ENCODE data around the gene TFE3.
A peak's percentile ranks its signal among the peaks of the same experiment; 100 is the strongest.
"Not testable (repeated sequence)": the region's sequence is repeated elsewhere in the genome, so short reads cannot be mapped to it uniquely, and the experiment has no call there.

Gene TFE3

DNA sequence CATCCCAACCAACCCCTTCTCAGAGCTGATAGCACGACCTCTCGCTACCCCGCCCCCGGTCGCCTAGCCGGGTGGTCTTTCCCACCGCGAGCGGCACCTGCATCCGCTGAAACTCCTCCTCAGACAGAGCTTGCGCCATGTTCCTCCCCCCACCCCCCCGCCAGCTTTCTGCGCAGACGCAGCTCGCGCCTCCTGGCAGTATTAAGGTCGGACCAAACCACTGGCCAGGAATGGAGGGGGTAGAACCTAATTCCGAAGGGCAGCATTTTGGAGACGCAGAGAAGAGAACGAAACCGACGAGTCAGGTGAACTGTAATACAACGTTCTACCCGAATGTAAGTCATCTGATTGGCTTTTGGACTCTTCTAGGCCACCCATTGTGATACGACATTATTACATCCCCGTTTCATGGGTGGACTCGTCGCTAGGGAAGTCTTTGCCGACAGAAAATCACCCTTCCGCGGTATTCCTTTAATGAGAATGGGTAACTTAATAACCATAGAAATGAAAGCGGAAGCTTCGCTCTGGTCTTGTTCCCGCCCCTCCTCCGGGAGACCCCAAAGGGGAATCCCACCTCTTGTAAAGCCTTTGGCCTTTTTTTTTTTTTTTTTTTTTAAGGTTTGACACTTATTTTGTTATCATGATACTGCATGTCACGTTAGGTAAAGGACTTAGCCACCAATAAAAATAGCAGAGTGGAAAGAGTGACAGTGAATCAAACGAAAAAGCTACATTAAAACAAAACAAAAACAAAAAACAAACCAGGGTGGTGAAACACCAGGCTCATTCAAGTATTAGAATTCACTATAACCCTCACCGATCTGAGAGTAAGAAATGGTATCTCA, 40.8 kb downstream of the TFE3 start, which contains the start of gene GRIPAP1:
Gene GRIPAP1 (minus strand): TSS at position 174 of the 845 bp plus-strand sequence. CDS start 35 bp downstream, at position 139.
- DNase-seq, result peak; percentile 1 to 95 (median 43)

DNA sequence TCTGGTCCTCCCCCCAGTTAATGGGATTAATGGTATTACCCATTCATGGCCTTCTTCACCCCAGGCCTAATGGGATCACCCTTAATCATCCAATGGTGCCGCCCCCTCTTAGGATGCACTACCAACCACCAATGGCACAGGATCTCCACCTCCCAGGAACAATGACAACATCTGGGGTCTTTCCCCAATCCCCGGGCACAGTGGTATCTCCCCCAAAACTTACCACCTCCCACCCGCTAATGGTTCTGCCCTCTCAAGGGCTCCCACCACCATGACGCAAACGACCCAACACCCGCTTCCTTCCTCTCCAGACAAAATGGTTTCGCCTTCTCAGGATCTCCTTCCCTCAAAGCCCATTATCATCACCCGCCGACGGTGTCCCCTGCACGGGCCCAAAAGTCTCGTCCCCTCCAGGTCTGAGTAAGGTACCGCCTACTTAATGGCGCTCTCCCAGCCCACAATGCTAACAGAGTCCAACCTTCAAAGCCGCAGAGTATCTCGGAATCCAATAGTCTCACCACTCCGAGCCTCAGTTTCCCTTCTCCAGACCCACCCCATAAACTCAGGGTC, 41.6 kb downstream of the TFE3 start:
- DNase-seq, result peak in 13 of 51 donors; percentile 1 to 37 (median 5)

DNA sequence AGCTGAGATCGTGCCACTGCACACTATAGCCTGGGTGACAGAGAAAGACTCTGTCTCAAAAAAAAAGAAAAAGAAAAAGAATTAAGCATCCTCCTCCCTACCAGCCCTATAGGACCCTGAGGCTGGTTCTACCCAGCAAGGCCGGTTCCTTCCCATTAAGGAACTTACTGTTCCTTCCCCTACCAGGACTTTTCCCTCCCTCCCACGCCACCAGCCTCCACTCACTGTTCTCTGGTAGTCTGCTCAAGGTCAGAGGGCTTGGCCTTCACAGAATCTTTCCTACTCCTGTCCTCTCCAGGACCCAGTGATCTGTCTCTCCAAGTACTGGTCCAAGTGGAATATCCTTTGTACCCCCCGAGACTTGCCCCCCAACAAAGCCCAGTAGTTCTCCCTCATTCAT, 42.5 kb downstream of the TFE3 start:
- no peak for DNase-seq

DNA sequence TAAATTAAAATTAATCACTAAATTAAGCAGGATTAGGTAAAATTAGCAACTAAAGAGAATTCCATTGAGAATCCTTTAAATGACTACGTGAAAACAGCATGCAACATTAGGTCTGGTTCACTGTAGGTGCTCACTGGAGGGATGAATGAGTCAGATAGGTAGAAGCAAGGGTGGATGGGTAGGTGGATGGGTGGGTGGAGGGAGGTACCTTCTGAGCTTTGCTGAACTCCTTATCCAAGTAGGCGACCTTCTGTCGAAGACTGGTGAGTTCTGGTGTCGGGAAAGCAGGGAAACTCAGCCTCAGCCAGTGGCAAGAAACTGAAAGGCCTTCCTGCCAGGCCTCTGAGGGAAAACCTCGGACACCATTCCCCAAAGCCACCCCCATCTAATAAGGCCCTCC, 44.1 kb downstream of the TFE3 start:
- peak in 2 of 51 donors; percentile 0 to 7 for DNase-seq

DNA sequence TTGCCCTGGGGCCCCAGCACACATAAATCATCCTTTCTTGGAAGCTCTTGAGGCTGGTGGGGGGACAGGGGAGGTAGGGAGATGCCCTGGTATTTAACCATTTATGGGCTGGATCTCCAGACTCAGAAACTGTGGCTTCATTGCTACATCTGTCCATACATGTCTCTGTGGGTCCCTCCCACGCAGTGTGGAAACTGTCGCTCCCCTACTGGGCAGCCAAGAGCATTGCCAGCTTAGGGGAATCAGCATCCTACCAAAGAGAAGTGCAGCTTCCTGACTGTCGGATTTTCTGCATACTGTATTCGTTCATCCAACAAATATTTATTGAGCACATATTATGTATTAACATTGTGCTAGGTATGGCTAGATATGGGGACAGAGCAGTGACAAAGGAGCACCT, 44.8 kb downstream of the TFE3 start:
- DNase-seq, result no peak

DNA sequence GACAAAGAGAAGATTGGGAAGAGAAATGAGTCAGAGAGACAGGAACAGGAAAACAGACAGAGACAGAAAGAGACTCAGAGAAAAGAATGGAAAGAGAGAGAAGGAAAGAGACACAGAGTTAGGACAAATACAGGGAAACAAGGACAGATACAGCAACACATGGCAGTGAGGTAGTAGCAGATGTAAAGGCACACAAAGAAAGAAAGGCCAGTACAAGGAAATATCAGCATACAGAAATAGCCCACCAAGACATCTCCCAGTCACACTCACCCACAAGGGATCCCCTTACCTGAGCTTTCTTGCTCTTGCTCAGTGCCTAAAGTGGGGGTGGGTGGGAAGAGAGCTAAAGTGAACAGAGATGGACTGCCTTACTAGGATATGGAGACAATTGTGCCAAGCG, 45.3 kb downstream of the TFE3 start:
- no peak for DNase-seq

DNA sequence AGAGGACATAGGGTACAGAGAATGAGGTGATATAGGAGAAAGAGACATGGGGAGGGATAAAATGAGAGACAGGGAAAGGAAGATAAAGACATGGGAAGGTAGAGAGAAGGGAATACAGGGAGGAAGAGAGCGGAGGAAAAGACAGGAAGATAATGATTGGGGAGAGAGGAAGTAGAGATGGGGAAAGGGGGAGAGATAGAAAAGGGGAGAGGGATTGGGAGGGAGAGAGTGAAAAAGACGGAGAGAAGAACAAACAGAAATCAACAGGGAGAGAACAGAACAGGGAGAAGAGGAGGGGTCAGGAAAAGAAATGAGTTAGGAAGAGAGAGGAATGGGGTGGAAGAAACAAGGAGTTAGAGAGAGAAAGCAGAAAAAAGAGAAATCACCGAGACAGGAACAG, 45.7 kb downstream of the TFE3 start:
- no peak for DNase-seq

DNA sequence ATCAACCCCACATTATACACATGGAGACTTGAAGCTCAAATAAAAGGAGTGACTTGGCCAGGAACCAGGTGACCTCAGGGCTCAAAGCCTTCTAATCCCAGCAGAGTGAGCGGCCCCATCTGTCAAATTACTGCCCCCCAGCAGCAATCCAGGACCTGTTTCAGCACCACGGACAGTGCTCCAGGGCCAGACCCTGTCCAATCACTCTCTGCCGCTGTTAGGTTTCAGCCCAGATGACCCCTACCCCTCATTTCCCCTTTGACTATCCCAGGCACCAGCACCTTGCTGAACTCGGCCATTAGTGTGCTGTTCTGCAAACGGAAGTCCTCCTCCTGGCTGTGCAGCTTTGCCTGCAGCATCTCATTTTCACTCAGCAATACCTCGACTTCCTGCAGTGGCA, 46.2 kb downstream of the TFE3 start:
- no peak for DNase-seq

DNA sequence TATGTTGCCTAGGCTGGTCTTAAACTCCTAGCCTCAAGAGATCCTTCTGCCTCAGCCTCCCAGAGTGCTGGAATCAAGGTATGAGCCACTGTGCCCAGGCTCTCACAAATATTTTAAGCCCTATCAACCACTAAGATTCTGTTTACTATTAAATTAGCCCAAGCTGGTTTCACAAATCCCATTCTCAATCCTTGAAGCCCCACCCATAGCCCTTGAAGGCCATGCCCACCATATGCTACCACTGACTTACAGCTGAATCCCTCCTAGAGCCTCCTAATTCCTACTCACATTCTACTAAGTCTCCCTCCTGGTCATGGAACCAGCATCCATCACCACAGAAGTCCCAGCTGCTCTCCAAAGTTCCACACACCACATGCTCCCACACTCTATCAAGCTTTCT, 50.8 kb downstream of the TFE3 start:
- no peak for DNase-seq

DNA sequence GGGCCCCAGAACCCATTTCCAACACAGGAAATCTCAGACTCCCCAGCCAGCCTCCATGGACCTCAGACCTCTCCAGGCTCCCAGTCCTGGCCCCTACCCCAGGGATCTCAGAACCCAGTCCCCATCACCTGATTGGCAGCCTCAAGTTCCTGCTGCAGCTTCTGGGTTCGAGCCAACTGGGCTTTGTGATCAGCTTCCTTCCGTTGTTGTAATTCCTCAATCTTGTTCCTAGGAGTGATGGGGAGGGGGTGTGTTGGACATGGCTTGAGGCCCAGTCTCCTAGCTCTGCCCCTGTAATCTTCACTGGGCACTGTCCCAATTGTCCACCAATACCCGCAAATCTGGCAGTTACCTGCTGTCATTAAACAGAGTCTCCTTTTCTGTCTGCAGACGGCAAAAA, 53.7 kb downstream of the TFE3 start:
- no peak for DNase-seq

DNA sequence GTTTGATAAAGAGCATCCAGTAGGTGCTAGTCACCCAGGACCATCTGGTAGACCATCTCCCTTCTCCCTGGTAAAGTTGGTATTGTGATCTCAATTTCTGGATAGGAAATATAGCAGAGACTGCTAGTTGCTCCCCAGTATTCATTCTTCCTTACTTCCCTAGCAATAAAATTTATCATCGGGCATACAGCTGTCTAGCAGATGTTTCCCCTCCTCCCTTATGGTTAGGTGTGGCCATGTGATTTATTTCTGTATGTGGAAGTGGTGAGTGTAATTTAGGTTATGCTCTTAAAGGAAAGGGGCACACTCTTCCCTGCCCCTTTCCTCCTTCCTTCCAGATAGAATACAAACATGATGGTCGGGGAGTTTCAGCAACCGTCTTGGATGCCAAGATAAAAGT, 59.3 kb downstream of the TFE3 start:
- DNase-seq, result no peak

DNA sequence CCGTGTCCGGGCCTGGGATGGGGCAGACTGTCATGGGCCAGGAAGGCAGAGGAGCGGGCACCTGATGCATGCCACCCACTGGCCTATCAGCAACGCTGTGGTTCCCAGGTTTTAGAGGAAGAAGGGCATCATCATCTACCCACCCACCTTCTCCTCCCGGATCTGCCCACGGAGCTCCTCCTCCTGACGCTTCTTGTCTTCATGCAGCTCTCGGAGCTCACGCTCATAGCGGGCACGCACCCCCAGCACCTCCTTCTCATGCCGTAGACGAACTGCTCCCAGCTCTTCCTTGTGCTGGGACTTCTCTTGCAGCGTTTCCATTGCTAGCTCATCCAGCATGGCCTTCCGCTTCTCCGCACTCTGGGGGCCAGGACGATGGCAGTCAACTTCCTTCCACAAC, 60.1 kb downstream of the TFE3 start:
- no peak for DNase-seq

DNA sequence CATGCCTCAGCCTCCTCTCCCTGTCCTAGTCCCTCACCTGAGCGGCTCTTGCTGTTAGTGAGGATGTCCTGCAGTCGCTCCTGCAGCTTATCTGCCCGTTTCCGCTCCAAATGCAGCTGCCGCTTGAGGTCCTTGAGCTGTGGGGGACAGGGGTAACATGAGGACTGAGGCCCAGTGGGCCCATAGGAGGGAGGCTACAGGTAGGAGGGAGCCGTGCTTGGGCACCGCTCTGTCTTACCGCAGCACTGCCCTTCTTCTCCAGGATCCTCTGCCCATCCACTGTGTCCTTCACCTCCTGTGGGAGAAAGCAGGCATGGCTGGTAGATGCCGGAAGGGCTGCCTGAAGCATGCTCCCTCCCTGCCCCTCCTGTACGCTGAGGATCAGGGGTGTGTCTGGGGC, 62.0 kb downstream of the TFE3 start:
- no peak for DNase-seq

DNA sequence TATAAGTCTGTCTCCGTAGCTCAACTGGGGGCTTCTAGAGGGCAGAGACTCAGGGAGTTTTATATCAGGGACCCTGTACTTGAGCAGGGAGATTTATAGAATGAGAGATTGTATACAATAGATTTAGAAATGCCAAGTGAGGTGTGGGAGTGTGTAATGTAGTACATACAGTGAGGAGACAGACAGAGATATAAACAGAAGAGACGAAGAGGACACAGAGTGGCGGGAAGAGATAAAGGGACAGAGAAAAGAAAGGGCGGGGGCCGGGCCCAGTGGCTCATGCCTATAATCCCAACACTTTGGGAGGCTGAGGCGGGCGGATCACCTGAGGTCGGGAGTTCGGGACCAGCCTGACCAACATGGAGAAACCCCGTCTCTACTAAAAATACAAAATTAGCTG, 62.8 kb downstream of the TFE3 start:
- DNase-seq, result not testable (repeated sequence)

Measured in hypothalamus (tissue), 51 donors.